ENCODE results near the gene PHLPP2. TPM values are rescaled to one million over a fixed set of nuclear protein-coding genes. Genes with fewer than 3 reads are reported as not detected.
A peak's percentile ranks its signal among the peaks of the same experiment; 100 is the strongest.

Gene PHLPP2
- total RNA-seq, 4 donors from 2014 or later, result 7.4 to 21.5 (median 17.4) TPM

GRCh38 chr16:71712501-71712900 is 12.0 kb downstream of the PHLPP2 start:
- no peak for DNase-seq (ENCODE audit: low spot score)
- no peak for ATAC-seq (ENCODE audit: low FRiP score)
- no peak for TF ChIP-seq CTCF (IDR thresholded peaks at IDR 0.05)

GRCh38 chr16:71711789-71712188 is 12.7 kb downstream of the PHLPP2 start:
- no peak for ATAC-seq (ENCODE audit: low FRiP score)
- TF ChIP-seq CTCF (IDR thresholded peaks at IDR 0.05), result no peak
- no peak for DNase-seq (ENCODE audit: low spot score)

- ATAC-seq (ENCODE audit: low FRiP score) (peak; percentile 68), DNase-seq (ENCODE audit: low spot score) (no peak)
- TF ChIP-seq CTCF (IDR thresholded peaks at IDR 0.05), result no peak
Measured at GRCh38 chr16:71709229-71709781, 15.2 kb downstream of the PHLPP2 start.

GRCh38 chr16:71708696-71709095 is 15.8 kb downstream of the PHLPP2 start:
- DNase-seq (ENCODE audit: low spot score) (no peak), ATAC-seq (ENCODE audit: low FRiP score) (no peak)
- no peak for TF ChIP-seq CTCF (IDR thresholded peaks at IDR 0.05)

GRCh38 chr16:71707199-71707598 is 17.3 kb downstream of the PHLPP2 start:
- no peak for TF ChIP-seq CTCF (IDR thresholded peaks at IDR 0.05)
- DNase-seq (ENCODE audit: low spot score) (no peak), ATAC-seq (ENCODE audit: low FRiP score) (no peak)

- no peak for TF ChIP-seq CTCF (IDR thresholded peaks at IDR 0.05)
- DNase-seq (ENCODE audit: low spot score) (no peak), ATAC-seq (ENCODE audit: low FRiP score) (no peak)
Measured at GRCh38 chr16:71706046-71706445, 18.5 kb downstream of the PHLPP2 start.

- DNase-seq (ENCODE audit: low spot score) (no peak), ATAC-seq (ENCODE audit: low FRiP score) (no peak)
- TF ChIP-seq CTCF (IDR thresholded peaks at IDR 0.05), result no peak
Measured at GRCh38 chr16:71703333-71703732, 21.2 kb downstream of the PHLPP2 start.
